IPS-NIHi11 (cell line): ENCODE results near the gene QSER1.
A peak's percentile ranks its signal among the peaks of the same experiment; 100 is the strongest.
"Not testable (repeated sequence)": the region's sequence is repeated elsewhere in the genome, so short reads cannot be mapped to it uniquely, and the experiment has no call there.

Experiments
- DNase-seq: peaks from one replicate; pipeline ENCODE4 v3.0.0; 2012; ENCODE audit warnings: mixed read lengths, low spot score

The QSER1 gene

GRCh38 chr11:33001281-33001680 is 108.7 kb downstream of the QSER1 start:
- DNase-seq, result no peak

- DNase-seq, result no peak
Observed at GRCh38 chr11:33001751-33002542, 109.3 kb downstream of the QSER1 start.

DNA sequence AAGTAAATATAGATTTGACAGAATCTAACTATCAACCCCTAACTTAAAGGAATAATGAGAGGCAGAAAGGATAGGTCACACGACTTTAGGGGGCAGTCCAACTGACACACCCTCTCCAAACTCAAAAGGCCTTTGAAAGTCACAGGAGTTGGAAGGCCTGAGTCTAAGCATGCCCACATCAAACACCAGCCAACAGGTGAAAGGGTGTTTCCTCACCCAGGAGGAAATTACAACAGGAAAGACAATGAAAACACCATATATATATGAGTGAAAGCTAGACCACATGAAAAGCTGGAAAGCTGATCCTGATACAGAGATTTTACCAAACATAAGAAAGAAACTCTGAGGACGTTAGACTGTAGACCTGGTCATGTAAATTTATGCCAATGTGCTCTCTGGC is 112.6 kb downstream of the QSER1 start:
- no peak for DNase-seq

DNA sequence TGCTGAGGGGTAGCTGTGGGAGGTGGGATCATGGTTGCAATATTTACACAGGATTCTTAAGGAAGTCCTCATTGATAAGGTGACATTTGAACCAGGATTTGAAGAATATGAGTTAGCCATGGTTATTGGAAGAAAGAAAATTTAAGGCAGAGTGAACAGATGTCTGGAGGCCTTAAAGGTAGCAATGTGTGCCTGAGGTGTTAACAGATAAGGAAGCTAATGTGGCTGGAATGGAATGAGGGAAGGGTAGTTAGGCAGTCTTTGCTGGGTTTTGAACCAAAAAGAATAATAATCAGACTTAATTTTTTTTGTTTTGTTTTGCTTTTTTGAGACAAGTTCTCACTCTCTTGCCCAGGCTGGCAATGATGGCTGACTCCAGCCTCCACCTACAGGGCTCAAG is 113.4 kb downstream of the QSER1 start:
- DNase-seq, result no peak

- no peak for DNase-seq
Observed at GRCh38 chr11:33013755-33014154, 121.1 kb downstream of the QSER1 start.

DNA sequence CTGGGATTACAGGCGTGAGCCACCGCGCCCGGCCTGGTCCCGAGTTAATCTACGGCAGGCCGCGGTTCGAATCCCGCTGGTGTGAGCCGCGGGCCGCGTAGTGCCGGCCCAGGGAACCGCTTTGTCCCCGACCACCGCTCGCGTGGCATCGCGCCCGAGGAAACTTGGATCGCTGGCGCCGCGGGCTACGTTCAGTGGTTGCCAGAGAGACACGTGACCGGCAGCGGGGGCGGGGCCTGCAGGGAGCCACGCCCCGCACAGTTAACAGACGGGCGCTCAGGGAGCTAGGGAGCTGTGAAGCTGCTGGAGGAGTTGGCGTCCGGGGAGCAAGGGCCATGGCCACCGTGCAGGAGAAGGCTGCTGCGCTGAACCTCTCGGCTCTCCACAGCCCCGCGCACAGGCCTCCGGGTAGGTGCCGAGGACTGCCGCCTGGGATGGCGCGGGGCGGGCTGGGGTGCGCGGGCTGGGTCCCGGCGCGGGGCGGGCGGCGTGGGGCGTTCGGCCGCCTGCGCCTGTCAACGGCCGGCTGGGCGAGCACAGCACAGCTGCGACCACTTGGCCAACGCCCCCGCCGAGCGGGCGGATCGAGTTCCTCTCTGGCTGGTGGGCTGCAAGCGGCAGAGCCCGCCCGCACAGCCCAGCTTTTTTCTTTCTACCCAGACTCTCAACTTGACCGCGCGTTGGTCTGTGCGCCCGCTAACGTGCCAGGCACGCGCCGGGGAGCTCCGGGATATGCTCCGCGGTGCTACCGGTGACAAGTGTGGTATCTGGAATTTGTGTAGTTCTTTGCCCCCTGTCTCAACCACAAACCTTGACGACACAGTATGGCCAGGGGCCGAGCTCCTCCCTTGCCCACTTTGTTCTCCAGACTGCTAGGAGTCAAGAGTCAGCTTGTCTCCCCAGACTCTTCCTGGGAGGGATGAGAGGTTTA is 123.3 kb downstream of the QSER1 start, which contains the start of gene DEPDC7:
Gene DEPDC7 (plus strand): TSS at position 258 of the 931 bp plus-strand sequence. CDS start 78 bp downstream, at position 336.
- peak; percentile 97 for DNase-seq

DNA sequence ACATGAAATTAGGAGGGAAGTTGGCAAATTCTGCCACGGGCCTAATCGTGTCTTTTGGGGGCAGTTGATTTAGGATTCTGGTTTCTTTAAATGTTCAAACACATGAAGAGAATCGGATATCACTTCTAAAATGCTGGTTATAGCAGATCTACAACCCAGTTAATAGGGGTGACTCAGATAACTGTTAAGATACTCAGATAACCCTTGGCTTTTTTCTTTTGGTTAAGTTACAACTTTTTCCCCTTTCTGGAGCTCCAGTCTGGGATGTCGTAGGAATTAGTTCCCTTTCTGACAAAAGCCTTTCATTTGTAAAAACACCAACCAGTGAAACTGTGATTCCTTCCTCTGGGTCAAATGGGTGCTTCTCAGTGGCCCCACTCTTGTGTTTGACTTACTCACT is 124.0 kb downstream of the QSER1 start:
- DNase-seq, result no peak

DNA sequence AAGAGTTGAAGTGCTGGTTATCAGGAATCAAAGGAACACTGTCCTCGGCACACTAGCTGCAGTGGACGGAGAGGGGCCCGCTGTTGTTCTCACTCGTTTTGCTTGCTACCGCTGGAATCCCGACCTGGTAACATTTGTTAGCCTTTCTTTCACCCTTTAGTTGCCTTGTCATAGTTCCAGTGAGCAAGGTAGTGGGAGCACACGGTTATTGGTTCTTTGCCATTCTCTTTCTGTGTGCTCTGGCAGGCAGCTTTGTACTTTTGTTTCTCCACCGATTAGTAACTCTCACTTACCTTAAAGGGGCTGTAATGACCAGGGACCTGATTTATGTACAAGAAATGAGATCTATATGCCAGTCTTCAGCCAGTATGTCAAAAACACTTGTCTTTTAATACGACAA is 124.9 kb downstream of the QSER1 start:
- DNase-seq, result no peak

- DNase-seq, result no peak
Observed at GRCh38 chr11:33017965-33018364, 125.4 kb downstream of the QSER1 start.

- DNase-seq, result no peak
Observed at GRCh38 chr11:33018840-33019239, 126.2 kb downstream of the QSER1 start.

- DNase-seq, result no peak
Observed at GRCh38 chr11:33021501-33021900, 128.9 kb downstream of the QSER1 start.

DNA sequence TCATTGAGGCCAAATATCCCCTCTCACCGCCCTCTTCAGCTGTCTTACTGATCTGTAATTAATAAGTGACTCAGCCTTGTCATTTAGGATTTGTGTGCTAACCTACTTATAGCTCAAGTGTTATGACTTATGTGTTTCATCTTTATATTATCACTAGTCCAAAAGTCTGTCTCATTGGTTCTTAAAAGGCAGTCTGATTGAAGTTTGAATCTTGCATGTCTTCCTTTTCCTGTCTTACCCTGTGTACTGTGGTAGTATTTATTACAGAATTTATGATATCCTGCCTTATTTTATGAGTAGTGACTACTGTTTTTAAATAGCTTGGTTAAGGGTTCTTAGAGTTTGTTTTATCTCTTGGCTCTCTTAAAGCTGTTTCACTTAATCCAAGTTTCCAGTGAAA is 129.3 kb downstream of the QSER1 start:
- no peak for DNase-seq

DNA sequence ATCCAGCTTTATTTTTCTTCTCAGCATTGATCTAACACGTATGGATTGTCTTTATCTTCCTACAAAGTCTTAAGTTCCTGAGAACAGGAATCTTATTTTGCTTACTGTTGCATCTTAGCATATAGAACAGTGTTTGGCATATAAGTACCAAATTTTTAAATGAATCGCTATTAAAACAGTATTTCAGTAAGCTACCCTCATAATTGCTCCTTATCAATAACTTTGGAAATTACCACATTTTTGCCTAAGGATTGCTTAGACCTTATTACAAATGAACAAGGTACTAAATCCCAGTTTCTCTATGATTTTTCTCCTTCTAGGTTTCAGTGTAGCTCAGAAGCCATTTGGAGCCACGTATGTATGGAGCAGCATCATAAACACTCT is 132.7 kb downstream of the QSER1 start:
- no peak for DNase-seq

GRCh38 chr11:33027233-33027632 is 134.6 kb downstream of the QSER1 start:
- no peak for DNase-seq

- DNase-seq, result no peak
Observed at GRCh38 chr11:33027846-33028536, 135.4 kb downstream of the QSER1 start.

- no peak for DNase-seq
Observed at GRCh38 chr11:33028537-33028914, 135.9 kb downstream of the QSER1 start.

GRCh38 chr11:33029218-33029617 is 136.6 kb downstream of the QSER1 start:
- not testable (repeated sequence) for DNase-seq
